PC-9 (cell line): ENCODE data around the gene MEF2C. TPM values are rescaled to one million over a fixed set of nuclear protein-coding genes. Genes with fewer than 3 reads are reported as not detected.

ENCODE experiments used
- BruUV-seq: library from RNA; stranded (reverse); fragments of 400-500 nt; replicated peaks from 2 replicates; lab custom pipeline; 2021; lab: Mats Ljungman, UMichigan
- CTCF ChIA-PET: fragments of 300-600 bp; sonication (Branson Sonifier 250); formaldehyde crosslinking; loops from one replicate; lab custom pipeline; 2022; ENCODE audit warnings: antibody characterized with exemption; lab: Charles Lee
- POLR2A ChIA-PET: fragments of 300-600 bp; sonication (Branson Sonifier 250); formaldehyde crosslinking; loops from one replicate; lab custom pipeline; 2022; ENCODE audit warnings: antibody characterized with exemption; ENCODE audit not compliant: unreplicated experiment; lab: Charles Lee
- DNase-seq, 2 experiments: peaks; one replicate each; pipeline versions ENCODE4 v3.0.0 to v3.0.0-alpha.2; 2015 to 2022; ENCODE audit warnings: mixed read lengths in 1 of 2
- H2AFZ ChIP-seq: fragments of 200-600 bp; sonication (generic); 2 replicates; pipeline ENCODE4 v1.8.1; 2017; ENCODE audit warnings: antibody characterized with exemption
- H3F3A ChIP-seq: fragments of 200-600 bp; sonication (generic); 2 replicates; pipeline ENCODE4 v1.8.1; 2017; ENCODE audit warnings: antibody characterized with exemption, mild to moderate bottlenecking, low read depth; ENCODE audit not compliant: insufficient read depth
- H3K27ac ChIP-seq: fragments of 200-600 bp; sonication (generic); 2 replicates; pipeline ENCODE4 v1.6.1; 2016; ENCODE audit warnings: mixed run types
- H3K27me3 ChIP-seq: fragments of 200-600 bp; sonication (generic); 2 replicates; pipeline ENCODE4 v1.6.1; 2016; ENCODE audit warnings: low read depth, mixed run types; ENCODE audit not compliant: insufficient read depth
- H3K36me3 ChIP-seq: fragments of 200-600 bp; sonication (generic); 2 replicates; pipeline ENCODE4 v1.6.1; 2016; ENCODE audit warnings: low read depth, mixed run types
- H3K4me1 ChIP-seq: fragments of 200-600 bp; sonication (generic); replicated peaks from 2 replicates; pipeline ENCODE4 v1.6.1; 2016; ENCODE audit warnings: mixed run types; ENCODE audit not compliant: insufficient read depth
- H3K4me2 ChIP-seq: fragments of 200-600 bp; sonication (generic); 2 replicates; pipeline ENCODE4 v1.6.1; 2017; ENCODE audit warnings: mixed run types
- H3K4me3 ChIP-seq: fragments of 200-600 bp; sonication (generic); 2 replicates; pipeline ENCODE4 v1.6.1; 2016; ENCODE audit warnings: mixed run types
- H3K79me2 ChIP-seq: fragments of 200-600 bp; sonication (generic); 2 replicates; pipeline ENCODE4 v1.6.1; 2017; ENCODE audit warnings: low read depth, mixed run types
- H3K9me2 ChIP-seq: fragments of 200-600 bp; sonication (generic); 2 replicates; pipeline ENCODE4 v1.8.1; 2017; ENCODE audit warnings: mild to moderate bottlenecking; ENCODE audit not compliant: insufficient read depth
- H3K9me3 ChIP-seq: fragments of 200-600 bp; sonication (generic); 2 replicates; pipeline ENCODE4 v1.8.1; 2016; ENCODE audit warnings: low read depth; ENCODE audit not compliant: insufficient read depth
- H4K20me1 ChIP-seq: fragments of 200-600 bp; sonication (generic); 2 replicates; pipeline ENCODE4 v1.8.1; 2017; ENCODE audit not compliant: insufficient read depth
- CTCF ChIP-seq: fragments of 200-600 bp; sonication (generic); conservative IDR thresholded peaks from 2 replicates; pipeline ENCODE4 v1.6.1; 2017; ENCODE audit warnings: mixed run types, antibody characterized with exemption, mild to moderate bottlenecking, moderate library complexity
- EZH2 ChIP-seq: fragments of 200-600 bp; sonication (generic); IDR thresholded peaks from 2 replicates; pipeline ENCODE4 v1.8.0; 2017; ENCODE audit warnings: antibody characterized with exemption, low read depth
- intact Hi-C: fragments of 100-400 bp; cut with micrococcal nuclease; formaldehyde crosslinking; loops from one replicate; pipeline ENCODE4 v1.10.0; 2022; ENCODE audit not compliant: unreplicated experiment
- total RNA-seq: library from RNA; stranded (reverse); gene quantifications from 2 replicates; pipeline ENCODE4 v1.2.3, GENCODE V29; 2021

Gene MEF2C
- total RNA-seq, 1 experiment from 2014 or later = 2.5 TPM

- CTCF ChIA-PET = no interaction called here
- no peaks in the 10 kb centered on the region for H3K36me3 ChIP-seq
- no peaks in the 10 kb centered on the region for H3K27me3 ChIP-seq
- H4K20me1 ChIP-seq = no peaks in the 10 kb centered on the region
- no peaks in the 10 kb centered on the region for H3K9me2 ChIP-seq
- no peaks in the 10 kb centered on the region for H3K79me2 ChIP-seq
- H3K4me1 ChIP-seq = no peaks in the 10 kb centered on the region
- intact Hi-C loops = no loop called here
- POLR2A ChIA-PET = no interaction called here
- H3K9me3 ChIP-seq = no peaks in the 10 kb centered on the region
- H3K4me3 ChIP-seq = no peak overlapping the region
- DNase-seq = no peak
- no peaks in the 10 kb centered on the region for H3F3A ChIP-seq
- H3K27ac ChIP-seq = no peak overlapping the region
- no TSS peak for BruUV-seq
- TF ChIP-seq CTCF = no peak
- no peak for TF ChIP-seq EZH2
- H2AFZ ChIP-seq = no peak overlapping the region
- H3K4me2 ChIP-seq = no peak overlapping the region
Measured at GRCh38 chr5:88768411-88768810, 114.6 kb downstream of the MEF2C start.

GRCh38 chr5:88765798-88766197 is 117.2 kb downstream of the MEF2C start:
- no TSS peak for BruUV-seq
- Histone ChIP-seq H2AFZ (no peak overlapping the region), H3K27me3 (no peaks in the 10 kb centered on the region), H3K9me3 (no peaks in the 10 kb centered on the region), H3K36me3 (no peaks in the 10 kb centered on the region), H3K4me2 (no peak overlapping the region), H3K79me2 (no peaks in the 10 kb centered on the region), H3K4me1 (0 out of 2 replicates have a peak, but pooled peaks cover 6% of the 10 kb centered on the region), H4K20me1 (no peaks in the 10 kb centered on the region), H3K27ac (no peak overlapping the region), H3F3A (no peaks in the 10 kb centered on the region), H3K4me3 (no peak overlapping the region), H3K9me2 (no peaks in the 10 kb centered on the region)
- ChIA-PET CTCF (no interaction called here), POLR2A (no interaction called here)
- DNase-seq = no peak
- no peak for TF ChIP-seq EZH2
- TF ChIP-seq CTCF = no peak
- intact Hi-C loops = no loop called here

GRCh38 chr5:88765171-88765570 is 117.8 kb downstream of the MEF2C start:
- no peak overlapping the region for H3K4me3 ChIP-seq
- no peak overlapping the region for H3K27ac ChIP-seq
- ChIA-PET CTCF (no interaction called here), POLR2A (no interaction called here)
- no peak overlapping the region for H3K4me2 ChIP-seq
- no peak for DNase-seq
- no peaks in the 10 kb centered on the region for H3K9me3 ChIP-seq
- H3K27me3 ChIP-seq = no peaks in the 10 kb centered on the region
- H4K20me1 ChIP-seq = no peaks in the 10 kb centered on the region
- no peaks in the 10 kb centered on the region for H3F3A ChIP-seq
- intact Hi-C loops = no loop called here
- no TSS peak for BruUV-seq
- no peaks in the 10 kb centered on the region for H3K36me3 ChIP-seq
- H3K9me2 ChIP-seq = no peaks in the 10 kb centered on the region
- TF ChIP-seq EZH2 (no peak), CTCF (no peak)
- H3K4me1 ChIP-seq = 0 out of 2 replicates have a peak, but pooled peaks cover 6% of the 10 kb centered on the region
- no peak overlapping the region for H2AFZ ChIP-seq
- no peaks in the 10 kb centered on the region for H3K79me2 ChIP-seq
